ENCODE measurements around the gene AKT2. TPM values are rescaled to one million over a fixed set of nuclear protein-coding genes. Genes with fewer than 3 reads are reported as not detected.

The AKT2 gene
- total RNA-seq, 1 experiment from 2014 or later: 141 TPM

- H3K4me2 ChIP-seq (ENCODE audit: low read length): no peak overlapping the region
- H3K27ac ChIP-seq (ENCODE audit: low read depth, low read length): no peak overlapping the region
- no peak overlapping the region for H3K9ac ChIP-seq (ENCODE audit: low read length)
- DNase-seq (ENCODE audit: low read depth, low spot score): no peak
- ChIA-PET CTCF (no interaction called here), POLR2A (no interaction called here), RAD21 (ENCODE audit: low non-redundant PET in 1 of 2, low total read pairs in 2 of 2, uncharacterized antibody in 2 of 2, unreplicated experiment in 2 of 2) (no interaction called here)
- no TSS peak for BruUV-seq (replicated peaks)
- no peaks in the 10 kb centered on the region for H4K20me1 ChIP-seq (ENCODE audit: insufficient read depth)
- no peak for TF ChIP-seq ATF3 (IDR thresholded peaks at IDR 0.05)
- no peak for TF ChIP-seq ZBTB33 (IDR thresholded peaks at IDR 0.05; ENCODE audit: extremely low read depth, insufficient replicate concordance, low read length)
- TF ChIP-seq CBX3 (IDR thresholded peaks at IDR 0.05; ENCODE audit: low read depth): no peak
- no peak for TF ChIP-seq SRF (IDR thresholded peaks at IDR 0.05; ENCODE audit: low read depth)
- TF ChIP-seq YY1 (IDR thresholded peaks at IDR 0.05; ENCODE audit: extremely low read depth, insufficient replicate concordance, low read depth, low read length): no peak
- no peaks in the 10 kb centered on the region for H3K27me3 ChIP-seq (ENCODE audit: insufficient read depth, low read length)
- H2AFZ ChIP-seq (ENCODE audit: low read depth, low read length, poor library complexity, severe bottlenecking): no peak overlapping the region
- no peaks in the 10 kb centered on the region for H3K79me2 ChIP-seq (ENCODE audit: insufficient read depth, low read length)
- no peak for ATAC-seq
- no peak overlapping the region for H3K4me3 ChIP-seq (replicated peaks in 1 of 2; ENCODE audit: low read depth in 1 of 2, low read length in 2 of 2)
- H3K9me2 ChIP-seq (ENCODE audit: insufficient read depth): no peaks in the 10 kb centered on the region
- intact Hi-C loops (cut with micrococcal nuclease): no loop called here
- peaks cover 24 to 31% of the 10 kb centered on the region in 2 experiments; a peak in 3 of 4 replicates for H3K36me3 ChIP-seq (ENCODE audit: control insufficient read depth in 1 of 2, insufficient read depth in 2 of 2, low read length in 2 of 2)
- H3K4me1 ChIP-seq (ENCODE audit: control insufficient read depth in 1 of 2, insufficient read depth in 2 of 2, low read length in 2 of 2): no peaks in the 10 kb centered on the region
- H3K9me3 ChIP-seq (ENCODE audit: control insufficient read depth in 1 of 2, insufficient read depth in 1 of 2, low read depth in 1 of 2, low read length in 2 of 2): no peaks in the 10 kb centered on the region
These were observed 37.9 kb upstream of the AKT2 start for GRCh38 chr19:40322951-40323615.

GRCh38 chr19:40322271-40322610 is 37.1 kb upstream of the AKT2 start:
- intact Hi-C loops (cut with micrococcal nuclease): no loop called here
- H3K4me2 ChIP-seq (ENCODE audit: low read length): no peak overlapping the region
- ChIA-PET CTCF (no interaction called here), POLR2A (no interaction called here), RAD21 (ENCODE audit: low non-redundant PET in 1 of 2, low total read pairs in 2 of 2, uncharacterized antibody in 2 of 2, unreplicated experiment in 2 of 2) (no interaction called here)
- H3K27ac ChIP-seq (ENCODE audit: low read depth, low read length): no peak overlapping the region
- no peak overlapping the region for H3K4me3 ChIP-seq (replicated peaks in 1 of 2; ENCODE audit: low read depth in 1 of 2, low read length in 2 of 2)
- no TSS peak for BruUV-seq (replicated peaks)
- no peak for TF ChIP-seq ELF1 (IDR thresholded peaks at IDR 0.05; ENCODE audit: borderline replicate concordance, low read depth)
- no peak for TF ChIP-seq EGR1 (IDR thresholded peaks at IDR 0.05; ENCODE audit: low read depth)
- no peaks in the 10 kb centered on the region for H3K79me2 ChIP-seq (ENCODE audit: insufficient read depth, low read length)
- no peak for ATAC-seq
- no peak overlapping the region for H3K9ac ChIP-seq (ENCODE audit: low read length)
- no peaks in the 10 kb centered on the region for H3K4me1 ChIP-seq (ENCODE audit: control insufficient read depth in 1 of 2, insufficient read depth in 2 of 2, low read length in 2 of 2)
- no peaks in the 10 kb centered on the region for H3K27me3 ChIP-seq (ENCODE audit: insufficient read depth, low read length)
- no peak for DNase-seq (ENCODE audit: low read depth, low spot score)
- H4K20me1 ChIP-seq (ENCODE audit: insufficient read depth): no peaks in the 10 kb centered on the region
- peaks cover 21 to 25% of the 10 kb centered on the region in 2 experiments; a peak in 3 of 4 replicates for H3K36me3 ChIP-seq (ENCODE audit: control insufficient read depth in 1 of 2, insufficient read depth in 2 of 2, low read length in 2 of 2)
- H3K9me3 ChIP-seq (ENCODE audit: control insufficient read depth in 1 of 2, insufficient read depth in 1 of 2, low read depth in 1 of 2, low read length in 2 of 2): no peaks in the 10 kb centered on the region
- H2AFZ ChIP-seq (ENCODE audit: low read depth, low read length, poor library complexity, severe bottlenecking): no peak overlapping the region
- H3K9me2 ChIP-seq (ENCODE audit: insufficient read depth): no peaks in the 10 kb centered on the region
